HAP-1 (cell line): ENCODE data around the gene TBXA2R.
"Not testable (repeated sequence)": the region's sequence is repeated elsewhere in the genome, so short reads cannot be mapped to it uniquely, and the experiment has no call there.

Source experiments
- DNase-seq, 2 experiments: peaks; one replicate each; pipeline ENCODE4 v3.0.0-alpha.2; 2016 to 2020; ENCODE audit warnings: low spot score in 2 of 2
- H3K27me3 ChIP-seq: fragments of 250-450 bp; sonication (Bioruptor Pico); 2 replicates; pipeline ENCODE4 v1.5.1; 2020; ENCODE audit warnings: low read depth, mild to moderate bottlenecking, moderate library complexity
- H3K36me3 ChIP-seq: fragments of 250-450 bp; sonication (Bioruptor Pico); replicated peaks from 2 replicates; pipeline ENCODE4 v1.5.1; 2020; ENCODE audit warnings: mild to moderate bottlenecking
- H3K4me1 ChIP-seq: fragments of 250-450 bp; sonication (Bioruptor Pico); 2 replicates; pipeline ENCODE4 v1.5.1; 2020; ENCODE audit warnings: mild to moderate bottlenecking
- H3K4me3 ChIP-seq: fragments of 250-450 bp; sonication (Bioruptor Pico); 2 replicates; pipeline ENCODE4 v1.5.1; 2020; ENCODE audit warnings: mild to moderate bottlenecking, moderate library complexity
- H3K9me3 ChIP-seq: fragments of 250-450 bp; sonication (Bioruptor Pico); 2 replicates; pipeline ENCODE4 v1.5.1; 2020; ENCODE audit warnings: mild to moderate bottlenecking, moderate library complexity
- in situ Hi-C: fragments of 300-500 bp; cut with MboI; formaldehyde crosslinking; loops from 3 replicates; pipeline ENCODE4 v1.14.3; 2020; ENCODE audit warnings: low sequenced_read_pairs, inconsistent platforms, mixed read lengths

TBXA2R gene

DNA sequence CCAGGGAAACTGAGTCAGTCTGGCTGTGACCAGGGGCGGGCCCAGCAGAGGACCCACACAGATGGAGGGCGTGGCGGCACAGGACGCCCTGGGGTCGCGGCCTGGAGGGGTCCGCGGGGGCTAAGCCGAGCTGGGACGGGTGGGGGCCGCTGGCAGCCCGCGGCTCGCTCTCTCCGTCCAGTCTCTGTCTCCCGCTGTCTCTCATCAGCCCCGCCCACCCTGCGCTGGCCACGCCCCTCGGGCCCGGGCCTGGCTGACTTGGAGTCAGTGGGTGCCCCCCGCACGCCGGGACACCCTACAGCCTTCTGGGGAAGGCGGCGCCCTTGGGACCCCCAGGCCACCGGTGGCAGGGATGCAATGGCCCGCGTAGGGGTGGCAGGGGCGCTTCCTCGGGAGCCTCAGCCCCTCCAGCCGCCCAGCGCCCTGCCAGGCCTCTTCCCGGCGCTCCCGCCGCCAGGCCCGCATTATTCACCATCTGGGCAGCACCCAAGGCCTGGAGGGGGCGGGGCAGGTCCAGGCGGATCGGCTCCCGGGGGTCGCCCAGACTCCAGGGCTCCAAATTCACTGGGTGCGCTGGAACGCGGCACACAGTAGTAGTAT lies at the start of gene TBXA2R:
Gene TBXA2R (minus strand): TSS at position 186 of the 600 bp plus-strand sequence. CDS start 6,241 bp downstream, outside the sequence.
- Histone ChIP-seq H3K9me3 (no peaks in the 10 kb centered on the region), H3K36me3 (peaks cover 9% of the 10 kb centered on the region), H3K27me3 (no peaks in the 10 kb centered on the region), H3K4me1 (peaks cover 17% of the 10 kb centered on the region), H3K4me3 (peak within 1 kb of the TSS; percentile 46)
- in situ Hi-C loops: no loop called here
- DNase-seq: peak; percentile 60 to 92

DNA sequence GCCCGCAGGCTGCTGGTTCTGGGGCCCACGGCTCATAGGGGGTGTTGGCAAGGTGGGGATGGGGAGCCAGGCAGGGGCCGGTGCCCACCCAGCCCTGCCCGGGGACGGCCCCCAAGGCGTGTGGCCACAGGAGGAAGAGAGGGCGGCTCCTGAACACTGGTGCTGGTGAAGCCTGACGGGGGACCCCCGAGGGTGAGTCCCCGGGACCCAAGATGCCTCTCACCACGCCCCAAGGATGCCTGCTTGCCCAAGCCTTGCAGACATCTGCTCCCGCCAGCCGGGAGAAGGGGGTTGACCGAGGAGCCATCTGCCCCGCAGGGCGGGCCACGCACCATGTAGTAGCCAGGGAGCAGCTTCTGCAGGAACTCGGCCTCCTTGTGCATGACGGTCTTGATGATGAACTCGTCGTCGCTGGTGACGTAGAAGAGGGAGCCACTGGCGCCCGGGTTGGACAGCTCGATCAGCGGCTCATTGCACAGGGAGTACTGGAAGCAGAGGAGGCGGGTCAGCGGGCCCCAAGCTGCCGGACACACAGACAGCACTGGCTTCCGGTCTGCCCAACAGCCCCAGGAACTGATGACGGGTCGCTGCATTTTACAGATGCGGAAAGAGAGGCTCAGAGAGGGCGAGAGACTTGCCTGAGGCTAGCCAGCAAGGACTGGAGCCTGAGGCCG lies 49.5 kb upstream of the TBXA2R start:
- in situ Hi-C loops: no loop called here
- Histone ChIP-seq H3K9me3 (no peaks in the 10 kb centered on the region), H3K4me3 (no peak overlapping the region), H3K4me1 (no peaks in the 10 kb centered on the region), H3K27me3 (no peaks in the 10 kb centered on the region), H3K36me3 (peaks cover 11% of the 10 kb centered on the region)
- DNase-seq: no peak

DNA sequence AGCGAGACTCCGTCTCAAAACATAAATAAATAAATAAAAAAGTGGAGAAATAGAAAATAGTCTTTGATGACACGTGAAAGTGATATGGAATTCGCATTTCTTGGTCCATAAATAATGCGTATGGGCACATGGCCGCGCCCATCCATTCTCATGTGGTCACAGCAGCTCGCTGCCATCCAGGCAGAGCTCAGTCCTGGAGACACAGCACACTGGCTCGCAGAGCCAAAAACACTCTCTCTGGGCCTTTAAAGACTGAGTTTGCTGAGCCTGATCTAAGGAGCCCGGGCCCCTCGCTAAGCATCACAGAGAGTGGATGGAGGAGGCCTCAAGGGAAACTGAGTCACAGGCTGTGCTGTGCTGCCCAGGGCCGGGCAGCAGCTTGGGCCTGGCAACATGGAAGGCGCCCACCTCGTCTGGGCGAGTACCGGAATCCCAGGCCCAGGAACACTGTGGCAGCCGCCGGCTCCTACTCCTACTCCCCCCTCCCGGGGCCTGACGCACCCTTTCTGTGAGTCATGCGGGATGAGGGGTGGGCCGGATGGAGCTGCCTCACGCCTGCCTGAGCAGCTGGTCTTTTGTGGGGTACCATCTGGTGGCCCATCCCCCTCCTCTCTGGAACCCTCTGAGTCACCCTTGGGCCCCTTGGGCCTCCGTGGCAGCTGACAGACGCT lies 48.9 kb upstream of the TBXA2R start:
- H3K9me3 ChIP-seq: no peaks in the 10 kb centered on the region
- no peak for DNase-seq
- in situ Hi-C loops: no loop called here
- no peaks in the 10 kb centered on the region for H3K27me3 ChIP-seq
- no peak overlapping the region for H3K4me3 ChIP-seq
- peaks cover 11% of the 10 kb centered on the region for H3K36me3 ChIP-seq
- H3K4me1 ChIP-seq: no peaks in the 10 kb centered on the region

- H3K4me3 ChIP-seq: no peak overlapping the region
- DNase-seq: peak in 1 of 2 experiments; percentile 47
- in situ Hi-C loops: no loop called here
Measured at GRCh38 chr19:3653865-3654513, 47.3 kb upstream of the TBXA2R start.

GRCh38 chr19:3653081-3653795 lies 46.6 kb upstream of the TBXA2R start:
- in situ Hi-C loops: no loop called here
- H3K27me3 ChIP-seq: no peaks in the 10 kb centered on the region
- no peaks in the 10 kb centered on the region for H3K9me3 ChIP-seq
- H3K36me3 ChIP-seq: peaks cover 11% of the 10 kb centered on the region
- H3K4me1 ChIP-seq: no peaks in the 10 kb centered on the region
- H3K4me3 ChIP-seq: no peak overlapping the region
- no peak for DNase-seq

More at GRCh38 chr19:3653865-3654513, 47.3 kb upstream of the TBXA2R start:
- H3K27me3 ChIP-seq: no peaks in the 10 kb centered on the region
- no peaks in the 10 kb centered on the region for H3K9me3 ChIP-seq
- peaks cover 11% of the 10 kb centered on the region for H3K36me3 ChIP-seq
- no peaks in the 10 kb centered on the region for H3K4me1 ChIP-seq

GRCh38 chr19:3652422-3652821 lies 45.7 kb upstream of the TBXA2R start:
- Histone ChIP-seq H3K27me3 (no peaks in the 10 kb centered on the region), H3K36me3 (peaks cover 7% of the 10 kb centered on the region), H3K9me3 (no peaks in the 10 kb centered on the region), H3K4me1 (no peaks in the 10 kb centered on the region), H3K4me3 (no peak overlapping the region)
- in situ Hi-C loops: no loop called here
- DNase-seq: no peak

DNA sequence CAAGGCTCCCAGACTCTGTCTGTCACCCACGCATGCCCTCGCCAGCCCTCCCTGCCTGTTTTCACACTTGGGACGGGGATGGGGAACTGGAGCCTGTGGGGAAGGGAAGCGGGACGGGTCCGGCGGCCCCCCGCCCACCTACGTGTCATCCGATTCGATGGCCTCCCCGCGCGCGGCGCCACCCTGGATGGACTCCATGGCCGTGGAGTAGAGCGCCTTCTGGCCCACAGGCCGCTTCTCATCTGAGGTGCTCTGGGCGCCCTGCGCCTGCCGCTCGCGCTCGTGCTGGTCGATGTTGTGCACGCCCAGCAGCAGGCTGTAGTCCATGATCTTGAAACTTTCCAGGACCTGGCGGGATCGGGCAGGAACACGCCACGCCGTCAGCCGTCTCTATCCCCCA lies 45.0 kb upstream of the TBXA2R start:
- no peak overlapping the region for H3K4me3 ChIP-seq
- in situ Hi-C loops: no loop called here
- no peaks in the 10 kb centered on the region for H3K27me3 ChIP-seq
- H3K36me3 ChIP-seq: peaks cover 3% of the 10 kb centered on the region
- no peak for DNase-seq
- no peaks in the 10 kb centered on the region for H3K4me1 ChIP-seq
- no peaks in the 10 kb centered on the region for H3K9me3 ChIP-seq

GRCh38 chr19:3649888-3650287 lies 43.2 kb upstream of the TBXA2R start:
- in situ Hi-C loops: no loop called here
- no peak for DNase-seq
- no peaks in the 10 kb centered on the region for H3K9me3 ChIP-seq
- peaks cover 3% of the 10 kb centered on the region for H3K36me3 ChIP-seq
- no peak overlapping the region for H3K4me3 ChIP-seq
- no peaks in the 10 kb centered on the region for H3K27me3 ChIP-seq
- H3K4me1 ChIP-seq: no peaks in the 10 kb centered on the region

DNA sequence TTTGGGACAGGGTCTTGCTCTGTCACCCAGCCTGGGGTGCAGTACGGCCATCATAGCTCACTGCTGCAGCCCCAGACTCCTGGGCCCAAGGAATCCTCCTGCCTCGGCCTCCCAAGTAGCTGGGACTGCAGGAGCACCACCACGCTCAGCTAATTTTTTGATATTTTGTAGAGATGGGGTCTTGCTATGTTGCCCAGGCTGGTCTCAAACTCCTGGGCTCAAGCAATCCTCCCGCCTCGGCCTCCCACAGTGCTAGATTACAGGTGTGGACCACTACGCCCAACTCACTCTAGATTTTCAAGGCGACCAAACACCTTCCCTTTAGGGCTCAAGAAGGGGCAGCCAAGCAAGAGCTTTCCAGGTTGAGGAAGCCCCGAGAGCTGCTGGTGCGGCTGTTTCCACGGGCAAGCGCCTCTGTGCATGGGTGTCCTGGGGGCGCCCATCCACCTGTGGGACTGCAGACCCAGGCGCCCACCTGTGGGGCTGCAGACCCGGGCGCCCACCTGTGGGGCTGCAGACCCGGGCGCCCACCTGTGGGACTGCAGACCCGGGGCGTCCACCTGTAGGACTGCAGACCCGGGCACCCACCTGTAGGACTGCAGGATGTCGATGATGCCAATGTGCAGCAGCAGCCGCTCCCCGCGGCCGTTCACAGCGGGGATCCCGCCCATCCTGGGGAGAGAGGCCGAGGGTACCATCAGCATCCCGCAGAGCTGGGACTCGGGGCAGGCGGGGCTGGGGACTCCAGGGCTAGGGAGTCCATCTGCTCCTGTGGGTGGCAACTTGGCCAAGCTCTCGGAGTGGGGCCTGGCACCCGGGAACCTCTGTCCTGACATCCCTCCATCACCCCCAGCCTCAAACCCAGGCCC lies 41.6 kb upstream of the TBXA2R start:
- peaks cover 3% of the 10 kb centered on the region for H3K36me3 ChIP-seq
- no peak overlapping the region for H3K4me3 ChIP-seq
- no peak for DNase-seq
- no peaks in the 10 kb centered on the region for H3K4me1 ChIP-seq
- H3K9me3 ChIP-seq: no peaks in the 10 kb centered on the region
- in situ Hi-C loops: no loop called here
- no peaks in the 10 kb centered on the region for H3K27me3 ChIP-seq

GRCh38 chr19:3647102-3647501 lies 40.4 kb upstream of the TBXA2R start:
- H3K27me3 ChIP-seq, DNase-seq, in situ Hi-C loops, H3K9me3 ChIP-seq, H3K36me3 ChIP-seq, H3K4me3 ChIP-seq, H3K4me1 ChIP-seq: not testable (repeated sequence)

DNA sequence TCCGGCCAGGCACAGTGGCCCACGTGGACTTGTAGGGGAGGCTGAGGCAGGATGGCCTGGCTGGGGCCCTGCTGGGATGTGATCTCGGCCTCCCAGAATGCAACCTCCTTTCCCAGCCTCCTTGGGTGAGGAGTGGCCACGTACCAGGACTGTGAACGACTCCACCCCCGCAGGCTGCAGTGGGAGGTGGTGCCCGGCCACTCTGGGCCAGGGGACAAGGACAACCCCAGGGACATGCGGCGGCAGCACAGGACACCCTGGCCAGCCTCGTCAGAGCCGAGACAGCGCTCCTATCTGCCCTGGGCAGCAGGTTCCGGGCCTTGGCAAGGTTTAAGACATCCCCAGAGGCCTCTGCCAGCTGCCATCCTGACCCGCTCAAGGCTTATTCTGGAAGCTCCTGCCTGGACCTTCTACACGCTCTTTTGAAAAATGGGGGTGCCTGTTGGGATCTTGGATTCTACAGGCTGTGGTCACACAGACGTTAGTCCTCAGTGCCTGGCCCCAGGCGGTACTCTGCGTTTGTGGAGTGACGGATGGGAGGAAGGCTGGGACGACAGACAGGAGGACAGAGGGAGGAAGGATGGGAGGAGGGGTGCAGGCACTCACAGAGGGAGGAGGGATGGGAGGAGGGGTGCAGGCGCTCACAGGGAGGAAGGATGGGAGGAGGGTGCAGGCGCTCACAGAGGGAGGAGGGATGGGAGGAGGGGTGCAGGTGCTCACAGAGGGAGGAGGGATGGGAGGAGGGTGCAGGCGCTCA lies 39.8 kb upstream of the TBXA2R start:
- H3K27me3 ChIP-seq: no peaks in the 10 kb centered on the region
- H3K36me3 ChIP-seq: no peaks in the 10 kb centered on the region; the same call in none of the 2 replicates
- H3K9me3 ChIP-seq: no peaks in the 10 kb centered on the region
- H3K4me3 ChIP-seq: no peak overlapping the region
- no peak for DNase-seq
- H3K4me1 ChIP-seq: no peaks in the 10 kb centered on the region
- in situ Hi-C loops: no loop called here

DNA sequence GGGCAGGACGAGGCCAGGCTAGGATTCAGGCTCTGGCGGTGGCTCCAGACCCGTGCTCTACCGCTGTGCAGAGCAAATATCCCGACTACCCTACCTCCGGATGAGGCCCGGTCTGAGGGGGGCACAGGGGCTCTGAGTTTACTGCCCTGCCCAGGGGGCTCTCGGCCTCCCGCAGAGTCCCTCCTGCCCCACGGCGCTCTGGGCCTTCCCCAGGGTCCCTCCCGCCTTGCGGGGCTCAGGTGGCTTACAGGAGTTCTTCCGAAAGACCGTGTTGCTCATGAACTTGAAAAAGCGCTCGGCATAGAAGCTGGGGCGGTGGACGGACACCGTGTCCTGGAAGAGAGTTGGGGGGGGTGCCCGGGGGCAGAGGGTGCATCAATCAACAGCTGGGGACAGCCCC lies 39.1 kb upstream of the TBXA2R start:
- Histone ChIP-seq H3K36me3 (no peaks in the 10 kb centered on the region), H3K4me3 (no peak overlapping the region), H3K9me3 (no peaks in the 10 kb centered on the region), H3K4me1 (no peaks in the 10 kb centered on the region), H3K27me3 (no peaks in the 10 kb centered on the region)
- no peak for DNase-seq
- in situ Hi-C loops: no loop called here
